SH-SY5Y (cell line): ENCODE results near the gene TENT4B.

Experiments used
- GATA2 ChIP-seq: IDR thresholded peaks from 2 replicates; pipeline ENCODE4 v1.6.1; 2011; ENCODE audit warnings: mild to moderate bottlenecking, low read depth, low read length
- GATA3 ChIP-seq: IDR thresholded peaks from 2 replicates; pipeline ENCODE4 v1.6.1; 2011; ENCODE audit warnings: low read depth, mild to moderate bottlenecking, low read length, moderate library complexity

- no peak for TF ChIP-seq GATA2
- no peak for TF ChIP-seq GATA3
These were observed 63.1 kb downstream of the TENT4B start for GRCh38 chr16:50216231-50216630.
